ENCODE measurements around the gene CNDP1. TPM values are rescaled to one million over a fixed set of nuclear protein-coding genes. Genes with fewer than 3 reads are reported as not detected.

The CNDP1 gene
- polyA plus RNA-seq, 1 donor (not counting 4 experiments of a cell fraction or from before 2014, with no cell fraction given), result not detected

DNA sequence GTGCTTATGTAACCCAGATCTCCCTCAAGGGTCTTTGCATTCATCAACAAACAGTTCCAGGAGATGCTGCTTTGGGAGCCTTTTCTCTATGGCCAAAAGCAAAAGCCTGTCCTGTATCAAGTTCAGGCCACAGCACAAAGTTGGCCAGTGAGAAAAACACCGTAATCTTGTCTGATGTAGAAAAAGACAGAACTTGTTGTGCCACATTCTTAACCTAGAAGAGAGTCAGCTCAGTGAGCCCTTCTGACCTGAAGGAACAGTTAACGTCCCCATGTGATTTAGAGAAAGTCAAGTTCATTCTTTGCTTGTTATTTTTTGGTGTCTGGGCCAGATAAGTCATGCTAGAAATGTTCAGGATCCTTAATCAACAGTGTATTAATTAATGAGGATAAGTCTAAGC is 7.8 kb upstream of the CNDP1 start:
- Histone ChIP-seq H3K9me3 (ENCODE audit: control insufficient read depth, low read depth, low read length) (no peaks in the 10 kb centered on the region), H3K4me1 (ENCODE audit: control insufficient read depth, extremely low read depth, insufficient read depth, low read length) (no peaks in the 10 kb centered on the region), H3K9ac (ENCODE audit: control insufficient read depth, extremely low read depth, insufficient read depth, low read length) (no peak overlapping the region), H3K27ac (ENCODE audit: control insufficient read depth, insufficient read depth, low read length) (no peak overlapping the region), H3K36me3 (ENCODE audit: control insufficient read depth in 2 of 2, extremely low read depth in 1 of 2, insufficient read depth in 2 of 2, low read length in 2 of 2) (no peaks in the 10 kb centered on the region), H3K4me3 (ENCODE audit: control insufficient read depth in 2 of 3, extremely low read depth in 1 of 3, insufficient read depth in 2 of 3, low read depth in 1 of 3, low read length in 3 of 3) (no peak overlapping the region), H2AFZ (ENCODE audit: control insufficient read depth, low read length) (no peak overlapping the region), H3K27me3 (ENCODE audit: control insufficient read depth, extremely low read depth, insufficient read depth, low read length) (peaks cover 3% of the 10 kb centered on the region), H4K20me1 (ENCODE audit: control insufficient read depth, extremely low read depth, insufficient read depth, low read length) (no peaks in the 10 kb centered on the region), H3K9me1 (ENCODE audit: control insufficient read depth, extremely low read depth, insufficient read depth, low read length) (no peaks in the 10 kb centered on the region), H3K79me2 (ENCODE audit: control insufficient read depth, insufficient read depth, low read length) (no peaks in the 10 kb centered on the region), H3K4me2 (ENCODE audit: control insufficient read depth, extremely low read depth, insufficient read depth, low read depth, low read length) (no peak overlapping the region)
- no peak for DNase-seq (ENCODE audit: low read depth, low spot score)
- FAIRE-seq, result no peak
- dilution Hi-C loops (cut with MboI; ENCODE audit: extremely low pct_ligation_motif_present, low sequenced_read_pairs), result no loop called here
- TF ChIP-seq EZH2 (IDR thresholded peaks at IDR 0.05; ENCODE audit: low read length), result no peak
- TF ChIP-seq, protein P1, sequence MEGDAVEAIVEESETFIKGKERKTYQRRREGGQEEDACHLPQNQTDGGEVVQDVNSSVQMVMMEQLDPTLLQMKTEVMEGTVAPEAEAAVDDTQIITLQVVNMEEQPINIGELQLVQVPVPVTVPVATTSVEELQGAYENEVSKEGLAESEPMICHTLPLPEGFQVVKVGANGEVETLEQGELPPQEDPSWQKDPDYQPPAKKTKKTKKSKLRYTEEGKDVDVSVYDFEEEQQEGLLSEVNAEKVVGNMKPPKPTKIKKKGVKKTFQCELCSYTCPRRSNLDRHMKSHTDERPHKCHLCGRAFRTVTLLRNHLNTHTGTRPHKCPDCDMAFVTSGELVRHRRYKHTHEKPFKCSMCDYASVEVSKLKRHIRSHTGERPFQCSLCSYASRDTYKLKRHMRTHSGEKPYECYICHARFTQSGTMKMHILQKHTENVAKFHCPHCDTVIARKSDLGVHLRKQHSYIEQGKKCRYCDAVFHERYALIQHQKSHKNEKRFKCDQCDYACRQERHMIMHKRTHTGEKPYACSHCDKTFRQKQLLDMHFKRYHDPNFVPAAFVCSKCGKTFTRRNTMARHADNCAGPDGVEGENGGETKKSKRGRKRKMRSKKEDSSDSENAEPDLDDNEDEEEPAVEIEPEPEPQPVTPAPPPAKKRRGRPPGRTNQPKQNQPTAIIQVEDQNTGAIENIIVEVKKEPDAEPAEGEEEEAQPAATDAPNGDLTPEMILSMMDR (optimal IDR thresholded peaks at IDR 0.05 in 1 of 3, IDR thresholded peaks at IDR 0.05 in 1 of 3, conservative IDR thresholded peaks at IDR 0.05 in 1 of 3; ENCODE audit: extremely low read depth in 1 of 3, insufficient read depth in 2 of 3, low read length in 3 of 3), result no peak

DNA sequence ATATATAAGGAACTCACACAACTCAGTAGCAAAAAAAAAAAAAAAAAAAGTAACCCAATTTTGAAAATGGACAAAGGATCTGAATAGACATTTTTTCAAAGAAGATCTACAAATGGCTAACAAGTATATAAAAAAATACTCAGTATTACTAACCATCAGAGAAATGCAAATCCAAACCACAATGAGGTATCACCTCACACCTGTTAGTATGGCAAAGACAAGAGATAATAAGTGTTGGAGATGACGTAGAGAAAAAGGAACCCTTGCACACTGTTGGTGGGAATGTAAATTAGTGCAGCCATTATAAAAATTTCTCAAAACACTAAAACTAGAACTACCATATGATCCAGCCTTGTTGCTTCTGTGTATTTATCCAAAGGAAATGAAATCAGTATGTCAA is 5.8 kb upstream of the CNDP1 start:
- Histone ChIP-seq H3K9me1 (ENCODE audit: control insufficient read depth, extremely low read depth, insufficient read depth, low read length) (no peaks in the 10 kb centered on the region), H3K27ac (ENCODE audit: control insufficient read depth, insufficient read depth, low read length) (no peak overlapping the region), H3K79me2 (ENCODE audit: control insufficient read depth, insufficient read depth, low read length) (no peaks in the 10 kb centered on the region), H3K9me3 (ENCODE audit: control insufficient read depth, low read depth, low read length) (no peaks in the 10 kb centered on the region), H3K36me3 (ENCODE audit: control insufficient read depth in 2 of 2, extremely low read depth in 1 of 2, insufficient read depth in 2 of 2, low read length in 2 of 2) (no peaks in the 10 kb centered on the region), H4K20me1 (ENCODE audit: control insufficient read depth, extremely low read depth, insufficient read depth, low read length) (no peaks in the 10 kb centered on the region), H3K4me1 (ENCODE audit: control insufficient read depth, extremely low read depth, insufficient read depth, low read length) (no peaks in the 10 kb centered on the region), H2AFZ (ENCODE audit: control insufficient read depth, low read length) (no peak overlapping the region), H3K4me2 (ENCODE audit: control insufficient read depth, extremely low read depth, insufficient read depth, low read depth, low read length) (no peak overlapping the region), H3K4me3 (ENCODE audit: control insufficient read depth in 2 of 3, extremely low read depth in 1 of 3, insufficient read depth in 2 of 3, low read depth in 1 of 3, low read length in 3 of 3) (no peak overlapping the region), H3K9ac (ENCODE audit: control insufficient read depth, extremely low read depth, insufficient read depth, low read length) (no peak overlapping the region), H3K27me3 (ENCODE audit: control insufficient read depth, extremely low read depth, insufficient read depth, low read length) (peaks cover 3% of the 10 kb centered on the region)
- FAIRE-seq (no peak), DNase-seq (ENCODE audit: low read depth, low spot score) (no peak)
- TF ChIP-seq, protein P1 (optimal IDR thresholded peaks at IDR 0.05 in 1 of 3, IDR thresholded peaks at IDR 0.05 in 1 of 3, conservative IDR thresholded peaks at IDR 0.05 in 1 of 3; ENCODE audit: extremely low read depth in 1 of 3, insufficient read depth in 2 of 3, low read length in 3 of 3), result no peak
- TF ChIP-seq EZH2 (IDR thresholded peaks at IDR 0.05; ENCODE audit: low read length), result no peak
- dilution Hi-C loops (cut with MboI; ENCODE audit: extremely low pct_ligation_motif_present, low sequenced_read_pairs), result no loop called here
